ENCODE measurements around the gene RP9. TPM values are rescaled to one million over a fixed set of nuclear protein-coding genes. Genes with fewer than 3 reads are reported as not detected.
A peak's percentile ranks its signal among the peaks of the same experiment; 100 is the strongest.

Gene RP9
- total RNA-seq, 1 experiment from 2014 or later, result 10.7 TPM

- Mint-ChIP-seq H3K4me1 (0 out of 2 replicates have a peak, but pooled peaks cover 4% of the 10 kb centered on the region), H3K27me3 (ENCODE audit: low read depth) (no peaks in the 10 kb centered on the region), H3K9me3 (no peaks in the 10 kb centered on the region), H3K36me3 (no peaks in the 10 kb centered on the region), H3K4me3 (no peak overlapping the region), H3K27ac (no peak overlapping the region)
- TF ChIP-seq TP53 (CRISPR knock-in tag; IDR thresholded peaks at IDR 0.05) (no peak), GRHL2 (CRISPR knock-in tag; IDR thresholded peaks at IDR 0.05; ENCODE audit: insufficient replicate concordance, severe bottlenecking) (no peak), SMAD4 (CRISPR knock-in tag; IDR thresholded peaks at IDR 0.05) (no peak), ESRRA (CRISPR knock-in tag; IDR thresholded peaks at IDR 0.05; ENCODE audit: borderline replicate concordance) (no peak), ZMAT4 (CRISPR knock-in tag; IDR thresholded peaks at IDR 0.05) (no peak), JUN (CRISPR knock-in tag; IDR thresholded peaks at IDR 0.05) (no peak), FOXP1 (CRISPR knock-in tag; IDR thresholded peaks at IDR 0.05; ENCODE audit: borderline replicate concordance) (no peak), ZNF396 (CRISPR knock-in tag; IDR thresholded peaks at IDR 0.05; ENCODE audit: borderline replicate concordance) (no peak), ZNF232 (CRISPR knock-in tag; IDR thresholded peaks at IDR 0.05) (no peak), PRRX2 (CRISPR knock-in tag; IDR thresholded peaks at IDR 0.05) (no peak)
- TF ChIP-seq, protein P1, sequence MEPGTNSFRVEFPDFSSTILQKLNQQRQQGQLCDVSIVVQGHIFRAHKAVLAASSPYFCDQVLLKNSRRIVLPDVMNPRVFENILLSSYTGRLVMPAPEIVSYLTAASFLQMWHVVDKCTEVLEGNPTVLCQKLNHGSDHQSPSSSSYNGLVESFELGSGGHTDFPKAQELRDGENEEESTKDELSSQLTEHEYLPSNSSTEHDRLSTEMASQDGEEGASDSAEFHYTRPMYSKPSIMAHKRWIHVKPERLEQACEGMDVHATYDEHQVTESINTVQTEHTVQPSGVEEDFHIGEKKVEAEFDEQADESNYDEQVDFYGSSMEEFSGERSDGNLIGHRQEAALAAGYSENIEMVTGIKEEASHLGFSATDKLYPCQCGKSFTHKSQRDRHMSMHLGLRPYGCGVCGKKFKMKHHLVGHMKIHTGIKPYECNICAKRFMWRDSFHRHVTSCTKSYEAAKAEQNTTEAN (CRISPR knock-in tag; IDR thresholded peaks at IDR 0.05), result no peak
- TF ChIP-seq, protein P2, sequence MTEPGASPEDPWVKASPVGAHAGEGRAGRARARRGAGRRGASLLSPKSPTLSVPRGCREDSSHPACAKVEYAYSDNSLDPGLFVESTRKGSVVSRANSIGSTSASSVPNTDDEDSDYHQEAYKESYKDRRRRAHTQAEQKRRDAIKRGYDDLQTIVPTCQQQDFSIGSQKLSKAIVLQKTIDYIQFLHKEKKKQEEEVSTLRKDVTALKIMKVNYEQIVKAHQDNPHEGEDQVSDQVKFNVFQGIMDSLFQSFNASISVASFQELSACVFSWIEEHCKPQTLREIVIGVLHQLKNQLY (CRISPR knock-in tag; IDR thresholded peaks at IDR 0.05), result no peak
- TF ChIP-seq, protein P3, sequence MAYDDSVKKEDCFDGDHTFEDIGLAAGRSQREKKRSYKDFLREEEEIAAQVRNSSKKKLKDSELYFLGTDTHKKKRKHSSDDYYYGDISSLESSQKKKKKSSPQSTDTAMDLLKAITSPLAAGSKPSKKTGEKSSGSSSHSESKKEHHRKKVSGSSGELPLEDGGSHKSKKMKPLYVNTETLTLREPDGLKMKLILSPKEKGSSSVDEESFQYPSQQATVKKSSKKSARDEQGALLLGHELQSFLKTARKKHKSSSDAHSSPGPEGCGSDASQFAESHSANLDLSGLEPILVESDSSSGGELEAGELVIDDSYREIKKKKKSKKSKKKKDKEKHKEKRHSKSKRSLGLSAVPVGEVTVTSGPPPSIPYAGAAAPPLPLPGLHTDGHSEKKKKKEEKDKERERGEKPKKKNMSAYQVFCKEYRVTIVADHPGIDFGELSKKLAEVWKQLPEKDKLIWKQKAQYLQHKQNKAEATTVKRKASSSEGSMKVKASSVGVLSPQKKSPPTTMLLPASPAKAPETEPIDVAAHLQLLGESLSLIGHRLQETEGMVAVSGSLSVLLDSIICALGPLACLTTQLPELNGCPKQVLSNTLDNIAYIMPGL (CRISPR knock-in tag; IDR thresholded peaks at IDR 0.05), result no peak
- ATAC-seq (no peak), DNase-seq (ENCODE audit: low spot score) (no peak)
- ChIA-PET CTCF (interaction anchor here (1.2 kb wide), 1 partner anchor 113 kb away, joined by 3 read pairs; no protein-coding TSS in a partner anchor), POLR2A (no interaction called here)
These were observed 55.5 kb downstream of the RP9 start for GRCh38 chr7:33053721-33054120.

GRCh38 chr7:33050535-33051318 lies 58.5 kb downstream of the RP9 start:
- Mint-ChIP-seq H3K27ac (no peak overlapping the region), H3K4me3 (no peak overlapping the region), H3K9me3 (no peaks in the 10 kb centered on the region), H3K4me1 (0 out of 2 replicates have a peak, but pooled peaks cover 4% of the 10 kb centered on the region), H3K27me3 (ENCODE audit: low read depth) (no peaks in the 10 kb centered on the region), H3K36me3 (no peaks in the 10 kb centered on the region)
- TF ChIP-seq, protein P4, sequence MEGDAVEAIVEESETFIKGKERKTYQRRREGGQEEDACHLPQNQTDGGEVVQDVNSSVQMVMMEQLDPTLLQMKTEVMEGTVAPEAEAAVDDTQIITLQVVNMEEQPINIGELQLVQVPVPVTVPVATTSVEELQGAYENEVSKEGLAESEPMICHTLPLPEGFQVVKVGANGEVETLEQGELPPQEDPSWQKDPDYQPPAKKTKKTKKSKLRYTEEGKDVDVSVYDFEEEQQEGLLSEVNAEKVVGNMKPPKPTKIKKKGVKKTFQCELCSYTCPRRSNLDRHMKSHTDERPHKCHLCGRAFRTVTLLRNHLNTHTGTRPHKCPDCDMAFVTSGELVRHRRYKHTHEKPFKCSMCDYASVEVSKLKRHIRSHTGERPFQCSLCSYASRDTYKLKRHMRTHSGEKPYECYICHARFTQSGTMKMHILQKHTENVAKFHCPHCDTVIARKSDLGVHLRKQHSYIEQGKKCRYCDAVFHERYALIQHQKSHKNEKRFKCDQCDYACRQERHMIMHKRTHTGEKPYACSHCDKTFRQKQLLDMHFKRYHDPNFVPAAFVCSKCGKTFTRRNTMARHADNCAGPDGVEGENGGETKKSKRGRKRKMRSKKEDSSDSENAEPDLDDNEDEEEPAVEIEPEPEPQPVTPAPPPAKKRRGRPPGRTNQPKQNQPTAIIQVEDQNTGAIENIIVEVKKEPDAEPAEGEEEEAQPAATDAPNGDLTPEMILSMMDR (IDR thresholded peaks at IDR 0.05), result 0 out of 2 replicates have a peak, but pooled peaks have one; percentile 12
- TF ChIP-seq TEAD4 (CRISPR knock-in tag; IDR thresholded peaks at IDR 0.05), result no peak
- ATAC-seq, result no peak; the same call in 1 of the 2 replicates
- ChIA-PET CTCF (no interaction called here), POLR2A (no interaction called here)
- DNase-seq (ENCODE audit: low spot score), result no peak

DNA sequence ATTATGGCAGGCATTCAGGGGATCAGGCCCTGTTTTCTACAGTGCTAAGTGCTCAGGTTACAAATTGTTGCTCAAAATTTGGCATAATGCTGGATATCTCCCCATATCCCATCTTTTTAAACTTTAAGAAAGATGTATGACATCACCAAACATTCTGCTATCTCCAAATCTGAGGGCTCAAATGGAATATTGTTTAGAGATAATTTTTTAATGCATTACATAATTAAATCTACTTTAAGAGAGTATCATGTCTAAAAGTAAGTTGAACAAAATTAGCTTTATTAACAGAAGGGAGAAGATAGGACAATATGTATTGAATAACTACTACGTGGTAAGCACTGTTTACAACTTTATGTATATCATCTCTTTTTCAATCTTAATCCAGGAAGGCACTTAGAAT lies 60.5 kb downstream of the RP9 start:
- no peaks in the 10 kb centered on the region for H3K27me3 Mint-ChIP-seq (ENCODE audit: low read depth)
- ATAC-seq (no peak), DNase-seq (ENCODE audit: low spot score) (no peak)
- POLR2A ChIA-PET, result no interaction called here
- 0 out of 2 replicates have a peak, but pooled peaks cover 4% of the 10 kb centered on the region for H3K4me1 Mint-ChIP-seq
- no peaks in the 10 kb centered on the region; the same call in 1 of the 2 replicates for H3K36me3 Mint-ChIP-seq
- TF ChIP-seq HMGA2 (CRISPR knock-in tag; IDR thresholded peaks at IDR 0.05), result no peak
- TF ChIP-seq, protein P5, sequence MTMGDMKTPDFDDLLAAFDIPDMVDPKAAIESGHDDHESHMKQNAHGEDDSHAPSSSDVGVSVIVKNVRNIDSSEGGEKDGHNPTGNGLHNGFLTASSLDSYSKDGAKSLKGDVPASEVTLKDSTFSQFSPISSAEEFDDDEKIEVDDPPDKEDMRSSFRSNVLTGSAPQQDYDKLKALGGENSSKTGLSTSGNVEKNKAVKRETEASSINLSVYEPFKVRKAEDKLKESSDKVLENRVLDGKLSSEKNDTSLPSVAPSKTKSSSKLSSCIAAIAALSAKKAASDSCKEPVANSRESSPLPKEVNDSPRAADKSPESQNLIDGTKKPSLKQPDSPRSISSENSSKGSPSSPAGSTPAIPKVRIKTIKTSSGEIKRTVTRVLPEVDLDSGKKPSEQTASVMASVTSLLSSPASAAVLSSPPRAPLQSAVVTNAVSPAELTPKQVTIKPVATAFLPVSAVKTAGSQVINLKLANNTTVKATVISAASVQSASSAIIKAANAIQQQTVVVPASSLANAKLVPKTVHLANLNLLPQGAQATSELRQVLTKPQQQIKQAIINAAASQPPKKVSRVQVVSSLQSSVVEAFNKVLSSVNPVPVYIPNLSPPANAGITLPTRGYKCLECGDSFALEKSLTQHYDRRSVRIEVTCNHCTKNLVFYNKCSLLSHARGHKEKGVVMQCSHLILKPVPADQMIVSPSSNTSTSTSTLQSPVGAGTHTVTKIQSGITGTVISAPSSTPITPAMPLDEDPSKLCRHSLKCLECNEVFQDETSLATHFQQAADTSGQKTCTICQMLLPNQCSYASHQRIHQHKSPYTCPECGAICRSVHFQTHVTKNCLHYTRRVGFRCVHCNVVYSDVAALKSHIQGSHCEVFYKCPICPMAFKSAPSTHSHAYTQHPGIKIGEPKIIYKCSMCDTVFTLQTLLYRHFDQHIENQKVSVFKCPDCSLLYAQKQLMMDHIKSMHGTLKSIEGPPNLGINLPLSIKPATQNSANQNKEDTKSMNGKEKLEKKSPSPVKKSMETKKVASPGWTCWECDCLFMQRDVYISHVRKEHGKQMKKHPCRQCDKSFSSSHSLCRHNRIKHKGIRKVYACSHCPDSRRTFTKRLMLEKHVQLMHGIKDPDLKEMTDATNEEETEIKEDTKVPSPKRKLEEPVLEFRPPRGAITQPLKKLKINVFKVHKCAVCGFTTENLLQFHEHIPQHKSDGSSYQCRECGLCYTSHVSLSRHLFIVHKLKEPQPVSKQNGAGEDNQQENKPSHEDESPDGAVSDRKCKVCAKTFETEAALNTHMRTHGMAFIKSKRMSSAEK (CRISPR knock-in tag; IDR thresholded peaks at IDR 0.05; ENCODE audit: borderline replicate concordance), result no peak
- TF ChIP-seq ATF2 (CRISPR knock-in tag; IDR thresholded peaks at IDR 0.05; ENCODE audit: borderline replicate concordance, low read depth), result no peak
- H3K27ac Mint-ChIP-seq, result no peak overlapping the region
- no peak overlapping the region for H3K4me3 Mint-ChIP-seq
- CTCF ChIA-PET, result interaction anchor here (1.2 kb wide), 1 partner anchor 61 kb away, joined by 3 read pairs; no protein-coding TSS in a partner anchor
- H3K9me3 Mint-ChIP-seq, result no peaks in the 10 kb centered on the region; the same call in 1 of the 2 replicates
